ENCODE data around the gene SYNGR2.

Gene SYNGR2

GRCh38 chr17:78168242-78168902, at the start of gene SYNGR2:
SYNGR2 (plus strand) TSS chr17:78168581; CDS start chr17:78168617, 36 bp downstream.
- DNase-seq, result peak; percentile 85

GRCh38 chr17:78118801-78119241, 49.6 kb upstream of the SYNGR2 start:
- no peak for DNase-seq

- no peak for DNase-seq
Measured at GRCh38 chr17:78120537-78120936, 47.8 kb upstream of the SYNGR2 start.

GRCh38 chr17:78120971-78121800, 47.2 kb upstream of the SYNGR2 start:
- DNase-seq, result no peak

GRCh38 chr17:78121801-78122215, 46.6 kb upstream of the SYNGR2 start:
- DNase-seq, result no peak

- no peak for DNase-seq
Measured at GRCh38 chr17:78122216-78122930, 46.0 kb upstream of the SYNGR2 start.

GRCh38 chr17:78122931-78123249, 45.5 kb upstream of the SYNGR2 start:
- no peak for DNase-seq

- DNase-seq, result no peak
Measured at GRCh38 chr17:78123258-78123929, 45.0 kb upstream of the SYNGR2 start.

GRCh38 chr17:78124081-78124835, 44.1 kb upstream of the SYNGR2 start:
- DNase-seq, result no peak

GRCh38 chr17:78124836-78125137, 43.6 kb upstream of the SYNGR2 start:
- DNase-seq, result no peak

- DNase-seq, result peak; percentile 51
Measured at GRCh38 chr17:78125138-78125913, 43.1 kb upstream of the SYNGR2 start.

GRCh38 chr17:78125976-78126894, 42.1 kb upstream of the SYNGR2 start:
- no peak for DNase-seq

GRCh38 chr17:78126895-78127238, 41.5 kb upstream of the SYNGR2 start:
- DNase-seq, result no peak

- DNase-seq, result peak; percentile 62
Measured at GRCh38 chr17:78127239-78127887, 41.0 kb upstream of the SYNGR2 start.

GRCh38 chr17:78127888-78128550, 40.4 kb upstream of the SYNGR2 start:
- DNase-seq, result no peak

GRCh38 chr17:78128551-78129350, 39.6 kb upstream of the SYNGR2 start, which contains the start of gene TMC6:
TMC6 (minus strand) TSS chr17:78128755; CDS start chr17:78126832, 1,923 bp downstream.
- DNase-seq, result peak; percentile 59

GRCh38 chr17:78129351-78130089, 38.9 kb upstream of the SYNGR2 start:
- no peak for DNase-seq

- DNase-seq, result no peak
Measured at GRCh38 chr17:78130090-78130436, 38.3 kb upstream of the SYNGR2 start.

Measured in stimulated activated CD4-positive, alpha-beta T cell treated with anti-CD3 and anti-CD28 coated beads, Interleukin-4, amount 100 ng/mL, for 24 hours (primary cell).